Measurements from ENCODE around the gene IL33. TPM values are rescaled to one million over a fixed set of nuclear protein-coding genes. Genes with fewer than 3 reads are reported as not detected.

IL33 gene
- total RNA-seq, 4 donors from 2014 or later: 10.3 to 25.5 (median 20.8) TPM

DNA sequence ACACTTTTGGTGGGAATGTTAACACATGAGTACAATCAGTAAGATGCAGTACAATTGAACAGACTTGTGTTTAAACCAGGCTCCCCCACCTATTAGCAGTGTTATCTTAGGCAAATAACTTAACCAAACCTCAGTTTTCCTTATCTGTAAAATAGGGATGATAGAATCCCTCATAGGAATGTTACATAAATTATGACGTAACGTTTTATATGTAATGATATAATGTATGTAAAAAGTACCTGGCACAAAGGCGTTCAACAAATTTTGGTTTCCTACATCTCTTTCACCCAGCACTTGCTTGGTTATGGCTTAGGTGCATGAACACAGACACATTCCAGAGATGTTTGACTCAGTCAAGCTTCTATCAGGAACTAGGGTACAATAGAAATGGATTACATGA lies 26.7 kb upstream of the IL33 start:
- H3K27ac ChIP-seq: no peak overlapping the region
- 94 to 96% methylated on average over 3 of the region's 3 CpGs for WGBS, 2 donors
- no peaks in the 10 kb centered on the region for H3K36me3 ChIP-seq

DNA sequence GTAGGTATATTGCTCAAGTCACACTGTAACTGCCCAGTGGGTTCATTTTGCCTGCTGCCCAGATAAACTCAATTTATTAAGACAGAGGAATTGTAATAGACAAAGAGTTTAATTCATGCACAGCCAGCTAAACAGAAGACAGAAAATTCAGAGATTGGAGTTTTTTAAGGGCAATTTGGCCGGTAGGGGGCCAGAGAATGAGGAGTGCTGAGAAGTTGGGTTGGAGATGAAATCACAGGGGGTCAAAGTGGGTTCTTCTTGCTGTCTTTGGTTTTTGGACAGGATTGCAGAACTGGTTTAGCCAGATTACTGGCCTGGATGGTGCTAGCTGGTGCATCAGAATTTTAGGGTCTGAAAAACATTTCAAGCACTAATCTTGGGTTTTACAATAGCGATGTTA lies 20.7 kb upstream of the IL33 start:
- DNase-seq (ENCODE audit: low spot score in 2 of 2): no peak
- no peaks in the 10 kb centered on the region for H3K9me3 ChIP-seq
- no peak overlapping the region for H3K27ac ChIP-seq
- H3K36me3 ChIP-seq: no peaks in the 10 kb centered on the region
- TF ChIP-seq EP300 (IDR thresholded peaks at IDR 0.05) (no peak), POLR2A (IDR thresholded peaks at IDR 0.05) (no peak)
- TF ChIP-seq, protein P1, sequence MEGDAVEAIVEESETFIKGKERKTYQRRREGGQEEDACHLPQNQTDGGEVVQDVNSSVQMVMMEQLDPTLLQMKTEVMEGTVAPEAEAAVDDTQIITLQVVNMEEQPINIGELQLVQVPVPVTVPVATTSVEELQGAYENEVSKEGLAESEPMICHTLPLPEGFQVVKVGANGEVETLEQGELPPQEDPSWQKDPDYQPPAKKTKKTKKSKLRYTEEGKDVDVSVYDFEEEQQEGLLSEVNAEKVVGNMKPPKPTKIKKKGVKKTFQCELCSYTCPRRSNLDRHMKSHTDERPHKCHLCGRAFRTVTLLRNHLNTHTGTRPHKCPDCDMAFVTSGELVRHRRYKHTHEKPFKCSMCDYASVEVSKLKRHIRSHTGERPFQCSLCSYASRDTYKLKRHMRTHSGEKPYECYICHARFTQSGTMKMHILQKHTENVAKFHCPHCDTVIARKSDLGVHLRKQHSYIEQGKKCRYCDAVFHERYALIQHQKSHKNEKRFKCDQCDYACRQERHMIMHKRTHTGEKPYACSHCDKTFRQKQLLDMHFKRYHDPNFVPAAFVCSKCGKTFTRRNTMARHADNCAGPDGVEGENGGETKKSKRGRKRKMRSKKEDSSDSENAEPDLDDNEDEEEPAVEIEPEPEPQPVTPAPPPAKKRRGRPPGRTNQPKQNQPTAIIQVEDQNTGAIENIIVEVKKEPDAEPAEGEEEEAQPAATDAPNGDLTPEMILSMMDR (IDR thresholded peaks at IDR 0.05): no peak
- no peak overlapping the region for H3K4me3 ChIP-seq
- no peaks in the 10 kb centered on the region for H3K4me1 ChIP-seq
- H3K27me3 ChIP-seq: no peaks in the 10 kb centered on the region
- 63 to 64% methylated on average over 2 of the region's 2 CpGs for WGBS, 2 donors

More for the DNA sequence above, 26.7 kb upstream of the IL33 start:
- DNase-seq (ENCODE audit: low spot score in 2 of 2): no peak
- TF ChIP-seq EP300 (IDR thresholded peaks at IDR 0.05): no peak
- TF ChIP-seq POLR2A (IDR thresholded peaks at IDR 0.05): no peak
- TF ChIP-seq, protein P1 (IDR thresholded peaks at IDR 0.05): no peak
- Histone ChIP-seq H3K27me3 (no peaks in the 10 kb centered on the region), H3K4me3 (no peak overlapping the region), H3K9me3 (no peaks in the 10 kb centered on the region), H3K4me1 (peaks cover 0 to 10% (median 0%) of the 10 kb centered on the region in 4 donors)

DNA sequence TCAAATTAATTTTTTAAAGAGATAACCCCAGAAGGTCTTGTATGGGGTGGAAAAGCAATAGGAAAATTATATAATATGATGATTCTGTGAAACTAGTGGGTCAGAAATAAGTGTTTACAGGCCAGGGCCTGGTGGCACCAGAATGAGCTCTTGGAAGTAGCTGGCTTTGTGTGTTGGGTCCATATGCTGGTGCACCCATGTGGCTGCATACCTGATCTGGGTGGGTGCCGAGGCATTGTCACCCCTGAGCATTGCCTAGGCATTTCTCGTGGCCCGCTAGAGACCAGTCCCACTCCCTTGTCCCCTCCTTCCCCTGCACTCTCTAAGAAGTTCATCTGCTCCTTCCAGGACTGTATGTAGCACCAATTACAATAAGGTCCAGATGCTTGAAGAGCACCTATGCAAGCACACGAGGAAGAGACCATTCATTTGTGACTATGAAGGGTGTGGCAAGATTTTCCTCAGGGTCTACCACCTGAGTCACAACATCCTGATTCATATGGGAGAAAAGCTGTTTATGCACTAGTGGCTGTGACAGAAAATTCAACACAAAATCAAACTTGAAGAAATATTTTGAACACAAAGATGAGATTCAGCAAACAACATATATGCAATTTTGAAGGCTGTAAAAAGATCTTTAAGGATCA lies 19.8 kb upstream of the IL33 start:
- H3K9me3 ChIP-seq: no peaks in the 10 kb centered on the region
- TF ChIP-seq, protein P1 (IDR thresholded peaks at IDR 0.05): no peak
- TF ChIP-seq EP300 (IDR thresholded peaks at IDR 0.05) (no peak), POLR2A (IDR thresholded peaks at IDR 0.05) (no peak)
- H3K27ac ChIP-seq: no peak overlapping the region
- no peak for DNase-seq (ENCODE audit: low spot score in 2 of 2)
- no peak overlapping the region for H3K4me3 ChIP-seq
- no peaks in the 10 kb centered on the region for H3K27me3 ChIP-seq
- H3K4me1 ChIP-seq: no peaks in the 10 kb centered on the region
- no peaks in the 10 kb centered on the region for H3K36me3 ChIP-seq
- WGBS, 2 donors: 78 to 81% methylated on average over 4 of the region's 4 CpGs

DNA sequence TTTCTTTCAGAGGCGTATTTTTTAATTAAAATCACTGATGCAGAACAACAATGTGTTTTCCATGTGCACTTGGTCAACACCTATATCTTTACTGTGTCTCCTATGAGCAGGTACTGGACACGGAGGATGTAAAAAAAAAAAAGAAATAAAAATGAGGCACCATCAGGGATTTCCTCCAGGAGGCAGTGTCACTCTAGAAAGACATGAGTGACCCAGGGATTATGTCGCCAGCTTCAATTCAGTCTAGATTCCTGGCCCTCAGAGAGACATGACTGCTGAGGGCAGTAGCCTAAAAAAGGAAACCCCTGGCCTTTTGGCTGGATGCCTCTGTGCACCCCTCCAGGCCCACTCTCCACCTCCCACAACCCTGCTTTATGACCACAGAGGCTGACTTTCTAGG lies 18.3 kb upstream of the IL33 start:
- no peak for TF ChIP-seq EP300 (IDR thresholded peaks at IDR 0.05)
- TF ChIP-seq, protein P1 (IDR thresholded peaks at IDR 0.05): peak in 4 of 5 experiments; percentile 27 to 47 (median 32)
- H3K4me1 ChIP-seq: no peaks in the 10 kb centered on the region
- H3K4me3 ChIP-seq: no peak overlapping the region
- WGBS, 2 donors: 50 to 52% methylated on average over 3 of the region's 3 CpGs
- H3K27me3 ChIP-seq: no peaks in the 10 kb centered on the region
- no peaks in the 10 kb centered on the region for H3K9me3 ChIP-seq
- no peak for DNase-seq (ENCODE audit: low spot score in 2 of 2)
- no peak overlapping the region for H3K27ac ChIP-seq
- no peaks in the 10 kb centered on the region for H3K36me3 ChIP-seq

DNA sequence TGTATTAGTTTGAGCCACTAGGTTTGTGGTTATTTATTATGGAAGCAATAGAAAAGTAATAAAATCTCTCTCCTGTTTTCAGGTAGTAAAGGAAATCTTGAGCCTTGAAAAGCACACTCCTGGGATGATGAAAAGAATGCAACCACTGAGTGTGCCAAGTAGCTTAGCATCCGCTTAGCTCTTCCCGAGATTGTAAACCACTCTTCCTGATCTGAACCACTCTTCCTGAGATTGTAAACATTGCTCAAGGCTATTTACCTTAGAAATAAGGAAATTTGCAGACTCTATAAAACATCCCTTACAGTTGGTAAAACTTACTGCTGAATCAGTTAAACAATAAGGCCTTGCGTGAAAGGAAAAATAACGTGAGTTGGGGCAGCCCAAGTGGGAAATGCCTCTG lies 17.4 kb upstream of the IL33 start:
- TF ChIP-seq POLR2A (IDR thresholded peaks at IDR 0.05): no peak
- TF ChIP-seq, protein P1 (IDR thresholded peaks at IDR 0.05): no peak
- TF ChIP-seq EP300 (IDR thresholded peaks at IDR 0.05): no peak

More for the DNA sequence above, 17.4 kb upstream of the IL33 start:
- Histone ChIP-seq H3K4me1 (no peaks in the 10 kb centered on the region), H3K27ac (no peak overlapping the region), H3K9me3 (no peaks in the 10 kb centered on the region), H3K4me3 (no peak overlapping the region), H3K27me3 (no peaks in the 10 kb centered on the region), H3K36me3 (no peaks in the 10 kb centered on the region)
- 49 to 50% methylated on average over 4 of the region's 4 CpGs for WGBS, 2 donors
- no peak for DNase-seq (ENCODE audit: low spot score in 2 of 2)

All from tibial nerve (tissue), 4 donors.